Measurements from ENCODE around the gene RNF44. TPM values are rescaled to one million over a fixed set of nuclear protein-coding genes. Genes with fewer than 3 reads are reported as not detected.

The RNF44 gene
- total RNA-seq, 1 experiment from 2014 or later: 58.4 TPM

GRCh38 chr5:176538989-176539384 lies 1.8 kb upstream of the RNF44 start:
- peaks cover 27% of the 10 kb centered on the region for H3K79me2 ChIP-seq (ENCODE audit: insufficient read depth, low read length)
- no peak overlapping the region for H3K4me3 ChIP-seq (replicated peaks in 1 of 2; ENCODE audit: low read depth in 1 of 2, low read length in 2 of 2)
- peaks cover 27 to 53% of the 10 kb centered on the region in 2 experiments for H3K4me1 ChIP-seq (ENCODE audit: control insufficient read depth in 1 of 2, insufficient read depth in 2 of 2, low read length in 2 of 2)
- no peak overlapping the region for H2AFZ ChIP-seq (ENCODE audit: low read depth, low read length, poor library complexity, severe bottlenecking)
- ChIA-PET CTCF (interaction anchor here (1.6 kb wide), 1 partner anchor 91 kb away, joined by 5 read pairs; the partner anchor contains the start of gene FAF2), RAD21 (ENCODE audit: low non-redundant PET in 1 of 2, low total read pairs in 2 of 2, uncharacterized antibody in 2 of 2, unreplicated experiment in 2 of 2) (no interaction called here), POLR2A (interaction anchor here (0.9 to 1.0 kb wide), 2 partner anchors 32 to 122 kb away, joined by 3 to 4 read pairs; no protein-coding TSS in a partner anchor)
- H3K27me3 ChIP-seq (ENCODE audit: insufficient read depth, low read length): no peaks in the 10 kb centered on the region
- intact Hi-C loops (cut with micrococcal nuclease): loop anchor here (5.0 kb wide), 1 partner anchor 92 kb away; the partner anchor contains the start of gene FAF2
- no TSS peak for BruUV-seq (replicated peaks)
- no peaks in the 10 kb centered on the region for H3K36me3 ChIP-seq (ENCODE audit: control insufficient read depth in 1 of 2, insufficient read depth in 2 of 2, low read length in 2 of 2)
- no peak for DNase-seq (ENCODE audit: low read depth, low spot score)
- H3K9me3 ChIP-seq (ENCODE audit: control insufficient read depth in 1 of 2, insufficient read depth in 1 of 2, low read depth in 1 of 2, low read length in 2 of 2): no peaks in the 10 kb centered on the region
- TF ChIP-seq POLR2A (IDR thresholded peaks at IDR 0.05; ENCODE audit: borderline replicate concordance, extremely low read depth, insufficient read depth, insufficient read length): no peak
- no peak for TF ChIP-seq POLR2AphosphoS5 (IDR thresholded peaks at IDR 0.05; ENCODE audit: low read depth, low read length)
- TF ChIP-seq EGR1 (IDR thresholded peaks at IDR 0.05; ENCODE audit: low read depth): no peak
- TF ChIP-seq MAX (IDR thresholded peaks at IDR 0.05): no peak
- no peak for TF ChIP-seq CEBPB (IDR thresholded peaks at IDR 0.05; ENCODE audit: low read depth)
- no peak for TF ChIP-seq EZH2phosphoT487 (IDR thresholded peaks at IDR 0.05; ENCODE audit: borderline replicate concordance)
- TF ChIP-seq ZFX (IDR thresholded peaks at IDR 0.05): no peak
- no peak for TF ChIP-seq EZH2 (IDR thresholded peaks at IDR 0.05)
- no peak overlapping the region for H3K27ac ChIP-seq (ENCODE audit: low read depth, low read length)
- H3K9me2 ChIP-seq (ENCODE audit: insufficient read depth): no peaks in the 10 kb centered on the region
- ATAC-seq: no peak
- H3K4me2 ChIP-seq (ENCODE audit: low read length): no peak overlapping the region
- no peak overlapping the region for H3K9ac ChIP-seq (ENCODE audit: low read length)
- no peaks in the 10 kb centered on the region for H4K20me1 ChIP-seq (ENCODE audit: insufficient read depth)

- Histone ChIP-seq H3K4me1 (ENCODE audit: control insufficient read depth in 1 of 2, insufficient read depth in 2 of 2, low read length in 2 of 2) (peaks cover 27 to 47% of the 10 kb centered on the region in 2 experiments), H3K27me3 (ENCODE audit: insufficient read depth, low read length) (no peaks in the 10 kb centered on the region), H3K9me2 (ENCODE audit: insufficient read depth) (no peaks in the 10 kb centered on the region), H4K20me1 (ENCODE audit: insufficient read depth) (no peaks in the 10 kb centered on the region), H3K4me2 (ENCODE audit: low read length) (peak overlapping the region; percentile 100), H3K36me3 (ENCODE audit: control insufficient read depth in 1 of 2, insufficient read depth in 2 of 2, low read length in 2 of 2) (no peaks in the 10 kb centered on the region), H3K27ac (ENCODE audit: low read depth, low read length) (peak overlapping the region; percentile 41), H3K9me3 (ENCODE audit: control insufficient read depth in 1 of 2, insufficient read depth in 1 of 2, low read depth in 1 of 2, low read length in 2 of 2) (no peaks in the 10 kb centered on the region), H3K4me3 (replicated peaks in 1 of 2; ENCODE audit: low read depth in 1 of 2, low read length in 2 of 2) (peak overlapping the region; percentile 79 to 99), H3K79me2 (ENCODE audit: insufficient read depth, low read length) (peaks cover 33% of the 10 kb centered on the region), H3K9ac (ENCODE audit: low read length) (peak overlapping the region; percentile 99), H2AFZ (ENCODE audit: low read depth, low read length, poor library complexity, severe bottlenecking) (no peak overlapping the region)
- TF ChIP-seq CTCF (IDR thresholded peaks at IDR 0.05 in 2 of 3, conservative IDR thresholded peaks at IDR 0.05 in 1 of 3; ENCODE audit: borderline replicate concordance in 1 of 3, insufficient read depth in 1 of 3, low read depth in 2 of 3, low read length in 2 of 3): 0 out of 6 replicates have a peak, but pooled peaks of 1 of the 3 experiments have one; percentile 11
- TF ChIP-seq EZH2phosphoT487 (IDR thresholded peaks at IDR 0.05; ENCODE audit: borderline replicate concordance): no peak
- TSS peak; percentile 87 for BruUV-seq (replicated peaks)
- CTCF ChIA-PET: interaction anchor here (0.7 to 2.0 kb wide), 5 partner anchors 9 to 809 kb away, joined by 3 to 7 read pairs (median 4); partner anchors contain the start of genes CLTB and FAF2
- POLR2A ChIA-PET: interaction anchor here (0.6 to 1.9 kb wide), 8 partner anchors 8 to 122 kb away, joined by 3 to 6 read pairs (median 4); partner anchors contain the start of gene TSPAN17
- no peak for ATAC-seq
- intact Hi-C loops (cut with micrococcal nuclease): loop anchor here (5.0 kb wide), 1 partner anchor 91 kb away; the partner anchor contains the start of gene FAF2
- RAD21 ChIA-PET (ENCODE audit: low non-redundant PET in 1 of 2, low total read pairs in 2 of 2, uncharacterized antibody in 2 of 2, unreplicated experiment in 2 of 2): interaction anchor here (0.6 to 1.5 kb wide), 2 partner anchors 74 to 121 kb away, joined by 4 read pairs; no protein-coding TSS in a partner anchor
- no peak for DNase-seq (ENCODE audit: low read depth, low spot score)
Observed at GRCh38 chr5:176538230-176538988, 1.2 kb upstream of the RNF44 start.
